ENCODE data around the gene IGSF9.

DNA sequence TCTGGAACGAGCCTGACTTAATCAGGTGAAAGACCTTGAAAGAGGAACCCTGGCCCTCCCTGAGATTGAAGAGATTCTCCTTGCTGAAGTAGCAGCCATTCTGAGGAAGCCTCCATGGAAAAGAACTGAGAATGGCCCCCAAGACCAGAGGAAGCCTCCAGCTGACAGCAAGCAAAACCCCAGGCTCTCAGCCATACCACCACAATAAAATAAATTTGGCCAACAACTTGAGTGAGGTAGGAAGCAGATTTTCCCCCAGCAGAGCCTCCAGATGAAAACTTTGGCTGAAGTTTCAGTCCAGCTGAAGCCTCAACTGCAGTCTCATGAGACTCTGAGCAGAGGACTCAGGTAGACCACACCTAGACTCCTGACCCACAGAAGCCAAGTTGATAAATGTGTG, 42.6 kb upstream of the IGSF9 start:
- TF ChIP-seq RAD21 (IDR thresholded peaks at IDR 0.05; ENCODE audit: low read length) (no peak), POLR2A (IDR thresholded peaks at IDR 0.05; ENCODE audit: low read depth, low read length) (no peak), RFX5 (IDR thresholded peaks at IDR 0.05; ENCODE audit: low read depth, low read length) (no peak), CHD1 (IDR thresholded peaks at IDR 0.05; ENCODE audit: low read depth, low read length) (no peak)
- TF ChIP-seq, protein P1, sequence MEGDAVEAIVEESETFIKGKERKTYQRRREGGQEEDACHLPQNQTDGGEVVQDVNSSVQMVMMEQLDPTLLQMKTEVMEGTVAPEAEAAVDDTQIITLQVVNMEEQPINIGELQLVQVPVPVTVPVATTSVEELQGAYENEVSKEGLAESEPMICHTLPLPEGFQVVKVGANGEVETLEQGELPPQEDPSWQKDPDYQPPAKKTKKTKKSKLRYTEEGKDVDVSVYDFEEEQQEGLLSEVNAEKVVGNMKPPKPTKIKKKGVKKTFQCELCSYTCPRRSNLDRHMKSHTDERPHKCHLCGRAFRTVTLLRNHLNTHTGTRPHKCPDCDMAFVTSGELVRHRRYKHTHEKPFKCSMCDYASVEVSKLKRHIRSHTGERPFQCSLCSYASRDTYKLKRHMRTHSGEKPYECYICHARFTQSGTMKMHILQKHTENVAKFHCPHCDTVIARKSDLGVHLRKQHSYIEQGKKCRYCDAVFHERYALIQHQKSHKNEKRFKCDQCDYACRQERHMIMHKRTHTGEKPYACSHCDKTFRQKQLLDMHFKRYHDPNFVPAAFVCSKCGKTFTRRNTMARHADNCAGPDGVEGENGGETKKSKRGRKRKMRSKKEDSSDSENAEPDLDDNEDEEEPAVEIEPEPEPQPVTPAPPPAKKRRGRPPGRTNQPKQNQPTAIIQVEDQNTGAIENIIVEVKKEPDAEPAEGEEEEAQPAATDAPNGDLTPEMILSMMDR (conservative IDR thresholded peaks at IDR 0.05; ENCODE audit: low read depth, low read length): no peak
- TF ChIP-seq, protein P2, sequence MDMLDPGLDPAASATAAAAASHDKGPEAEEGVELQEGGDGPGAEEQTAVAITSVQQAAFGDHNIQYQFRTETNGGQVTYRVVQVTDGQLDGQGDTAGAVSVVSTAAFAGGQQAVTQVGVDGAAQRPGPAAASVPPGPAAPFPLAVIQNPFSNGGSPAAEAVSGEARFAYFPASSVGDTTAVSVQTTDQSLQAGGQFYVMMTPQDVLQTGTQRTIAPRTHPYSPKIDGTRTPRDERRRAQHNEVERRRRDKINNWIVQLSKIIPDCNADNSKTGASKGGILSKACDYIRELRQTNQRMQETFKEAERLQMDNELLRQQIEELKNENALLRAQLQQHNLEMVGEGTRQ (IDR thresholded peaks at IDR 0.05; ENCODE audit: low read depth, low read length): no peak

Data from IMR-90 (cell line).